Stimulated activated CD8-positive, alpha-beta memory T cell treated with anti-CD3 and anti-CD28 coated beads, Interleukin-15, amount 100 ng/mL, for 24 hours (primary cell): Measurements from ENCODE around the gene CCDC154.
"Not testable (repeated sequence)": the region's sequence is repeated elsewhere in the genome, so short reads cannot be mapped to it uniquely, and the experiment has no call there.

Source experiments
- DNase-seq: peaks from one replicate; pipeline ENCODE4 v3.0.0-alpha.2; 2020; ENCODE audit warnings: low read depth

Gene CCDC154

GRCh38 chr16:1453316-1453715 is 9.0 kb upstream of the CCDC154 start:
- DNase-seq: no peak

- no peak for DNase-seq
These were observed 8.2 kb upstream of the CCDC154 start for GRCh38 chr16:1452530-1452929.

- no peak for DNase-seq
These were observed 7.5 kb upstream of the CCDC154 start for GRCh38 chr16:1451702-1452392.

DNA sequence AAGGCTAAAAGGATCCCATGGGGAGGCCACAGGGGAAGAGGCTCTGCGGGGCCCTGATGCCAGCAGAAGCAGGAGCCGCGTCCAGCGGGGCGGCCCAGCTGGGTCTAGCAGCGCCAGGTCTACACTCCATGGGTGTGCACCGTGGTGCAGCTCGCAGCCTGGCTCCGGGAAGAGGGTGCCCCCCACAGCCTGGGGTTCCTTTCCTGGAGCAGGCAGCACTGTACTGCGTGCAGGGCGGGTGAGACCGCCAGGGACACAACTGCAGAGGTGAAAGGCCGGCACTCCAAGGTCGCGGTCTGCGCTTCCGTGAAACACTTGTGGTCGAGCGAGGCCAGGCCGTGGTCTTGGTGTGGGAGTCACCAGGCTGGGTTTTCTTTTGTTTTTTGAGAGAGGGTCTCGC is 6.5 kb upstream of the CCDC154 start:
- no peak for DNase-seq

DNA sequence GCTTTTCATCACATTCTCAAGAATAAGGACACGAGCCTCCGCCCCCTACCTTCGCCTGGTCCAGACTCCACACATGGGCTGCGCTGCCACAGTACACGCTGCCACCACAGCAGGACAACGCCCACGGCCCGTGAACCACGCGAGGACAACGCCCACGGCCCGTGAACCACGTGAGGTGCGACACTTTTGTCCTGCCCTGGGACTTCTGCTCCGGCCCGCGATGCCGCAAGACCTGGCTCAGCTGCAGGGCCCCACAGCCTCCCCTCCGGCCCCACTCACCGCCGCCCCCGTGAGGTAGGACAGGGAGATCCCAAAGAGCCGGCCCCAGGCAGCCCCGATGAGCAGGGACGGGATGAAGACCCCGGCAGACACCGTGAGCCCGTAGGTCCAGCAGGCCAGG is 5.9 kb upstream of the CCDC154 start:
- DNase-seq: no peak

- DNase-seq: no peak
These were observed 4.9 kb upstream of the CCDC154 start for GRCh38 chr16:1449201-1449788.

- DNase-seq: no peak
These were observed 4.3 kb upstream of the CCDC154 start for GRCh38 chr16:1448536-1449116.

DNA sequence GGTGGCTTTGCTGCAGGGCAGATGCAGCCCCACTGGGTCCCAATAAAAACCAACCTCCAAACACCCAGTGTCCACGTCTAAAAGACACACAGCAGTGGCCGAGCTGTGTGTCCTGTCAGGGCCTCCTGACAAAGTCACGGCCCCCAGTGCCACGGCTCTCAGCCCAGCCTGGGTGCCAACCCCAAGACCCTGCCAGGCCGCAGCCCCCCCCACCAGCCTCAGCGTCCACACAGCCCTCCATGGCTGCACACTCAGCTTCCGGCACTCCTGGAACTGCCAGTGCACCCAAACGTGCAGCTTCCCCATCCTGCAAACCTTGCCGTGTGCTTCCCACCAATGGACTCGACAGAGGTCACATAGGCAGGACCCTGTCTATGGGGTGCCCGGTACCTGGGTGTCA is 3.6 kb upstream of the CCDC154 start:
- no peak for DNase-seq

DNA sequence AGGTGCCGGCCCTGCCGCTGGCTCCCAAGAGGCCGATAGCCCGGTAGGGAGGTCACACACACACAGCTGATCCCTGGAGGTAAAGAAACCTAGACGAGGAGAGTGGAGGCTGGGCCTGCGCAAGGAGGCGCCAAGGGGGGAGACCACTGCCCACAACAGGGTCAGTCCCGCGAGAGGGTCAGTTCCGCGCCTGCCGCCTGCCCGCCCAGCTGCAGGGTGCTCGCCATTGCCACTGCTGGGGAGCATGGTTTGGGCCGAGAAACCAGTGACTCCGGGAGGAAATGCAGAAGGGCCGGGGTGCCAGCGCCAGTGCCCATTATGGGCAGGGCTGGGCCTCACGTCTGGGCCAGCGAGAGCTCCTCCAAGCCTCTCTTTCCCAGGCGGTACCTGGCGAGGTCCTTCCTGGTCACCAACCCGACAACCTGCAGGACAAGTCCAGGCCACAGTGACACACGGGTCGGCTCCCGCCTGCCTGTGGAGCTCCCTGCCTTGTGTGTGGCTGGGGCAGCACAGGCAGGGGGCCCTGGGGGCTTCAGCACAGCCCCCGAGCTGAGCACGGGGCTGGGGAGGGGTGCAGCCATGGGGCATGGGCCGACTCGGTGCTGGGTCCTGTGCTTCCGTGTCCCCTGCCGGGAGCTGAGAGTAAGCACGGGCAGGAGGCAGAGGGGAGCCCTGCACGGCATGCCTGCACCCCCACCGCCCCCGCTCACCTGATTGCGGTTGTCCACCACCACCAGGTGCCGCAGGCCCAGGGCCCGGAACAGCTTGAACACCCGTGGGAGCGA is 2.1 kb upstream of the CCDC154 start:
- DNase-seq: no peak

- DNase-seq: no peak
These were observed 1.3 kb upstream of the CCDC154 start for GRCh38 chr16:1445518-1446203.

DNA sequence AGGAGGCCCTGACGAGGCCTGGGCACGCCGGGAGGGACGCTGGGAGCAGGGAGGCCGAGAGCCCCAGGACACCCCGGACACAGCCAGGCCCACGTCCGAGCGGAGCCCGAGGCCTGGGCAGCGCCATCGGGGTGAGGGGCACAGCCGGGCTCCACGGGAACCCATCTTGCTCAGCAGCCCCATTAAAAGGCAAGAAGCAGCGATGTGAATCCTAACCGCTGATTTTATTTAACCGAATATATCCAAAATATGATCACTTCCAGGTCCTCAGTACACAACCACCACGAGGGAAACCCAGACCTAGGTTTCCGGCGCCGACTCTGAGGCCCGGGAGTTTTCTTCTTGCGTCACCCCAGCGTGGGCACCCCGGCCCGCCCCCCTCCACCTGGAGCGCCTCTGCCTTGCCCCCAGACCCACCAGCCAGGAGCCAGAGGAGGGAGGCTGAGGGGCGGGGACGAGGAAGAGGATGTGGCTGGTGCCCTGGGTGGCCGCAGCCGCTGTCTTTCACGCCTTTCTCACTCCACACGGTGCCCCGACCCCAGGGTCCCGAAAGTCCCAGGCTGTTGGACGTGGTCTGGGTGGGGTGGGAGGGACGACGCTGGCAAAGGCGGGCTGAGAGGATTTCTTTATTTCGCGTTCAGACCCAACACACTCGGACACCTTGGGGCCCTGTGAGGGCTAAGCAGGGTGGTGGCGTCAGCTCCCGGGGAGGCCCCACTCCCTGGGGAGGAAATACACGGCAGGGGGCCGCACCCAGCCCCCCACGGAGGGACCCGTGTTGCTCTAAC is 568 bp upstream of the CCDC154 start:
- DNase-seq: no peak

DNA sequence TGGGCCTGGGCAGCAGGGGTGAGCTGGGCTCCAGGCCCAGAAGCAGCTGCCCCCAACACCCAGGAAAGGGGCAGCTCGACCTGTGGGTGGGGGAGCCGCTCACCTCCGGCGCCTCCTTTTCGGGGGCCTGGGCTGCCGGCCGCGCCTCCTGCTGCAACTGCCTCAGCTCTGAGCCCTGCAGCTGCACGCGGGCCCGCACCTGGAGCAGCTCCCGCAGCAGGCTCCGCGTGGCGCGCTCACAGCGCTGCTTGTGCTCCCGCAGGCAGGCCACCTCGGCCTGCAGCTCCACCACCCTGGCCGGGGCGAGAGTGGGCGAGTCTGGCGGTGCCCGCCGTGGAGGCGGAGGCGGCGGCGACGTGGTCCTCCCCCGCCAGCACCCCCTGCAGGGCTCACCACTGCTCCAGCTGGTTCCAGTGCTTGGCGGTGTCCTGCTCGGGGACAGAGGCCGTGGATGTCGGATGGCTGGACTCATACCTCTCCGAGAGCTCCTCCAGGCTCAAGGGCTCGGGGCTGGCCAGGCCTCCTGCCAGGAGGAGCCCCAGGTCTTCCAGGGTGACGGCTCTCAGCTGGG is 868 bp downstream of the CCDC154 start:
- DNase-seq: no peak

- DNase-seq: no peak
These were observed 1.7 kb downstream of the CCDC154 start for GRCh38 chr16:1442697-1443096.

DNA sequence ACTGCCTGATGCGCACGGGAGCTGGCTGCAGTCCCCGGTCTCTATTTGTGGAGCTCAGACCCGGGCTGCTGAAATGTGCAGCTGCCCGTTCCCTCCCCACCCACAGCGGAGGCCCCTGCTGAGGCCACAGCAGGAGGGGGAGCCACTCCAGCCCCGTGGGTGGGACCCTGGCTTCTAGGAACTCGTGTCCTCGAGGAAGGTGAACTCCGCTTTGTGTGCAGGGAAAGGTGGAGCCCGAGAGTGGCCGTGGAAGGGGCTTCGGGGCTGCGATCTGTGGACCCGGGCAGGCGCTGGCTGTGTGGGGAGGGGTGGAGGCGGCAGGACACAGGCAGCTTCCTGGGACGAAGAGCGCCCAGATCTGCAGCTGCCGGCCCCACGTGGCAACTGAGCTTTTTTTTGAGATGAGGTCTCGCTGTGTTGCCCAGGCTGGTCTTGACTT is 2.9 kb downstream of the CCDC154 start:
- no peak for DNase-seq

DNA sequence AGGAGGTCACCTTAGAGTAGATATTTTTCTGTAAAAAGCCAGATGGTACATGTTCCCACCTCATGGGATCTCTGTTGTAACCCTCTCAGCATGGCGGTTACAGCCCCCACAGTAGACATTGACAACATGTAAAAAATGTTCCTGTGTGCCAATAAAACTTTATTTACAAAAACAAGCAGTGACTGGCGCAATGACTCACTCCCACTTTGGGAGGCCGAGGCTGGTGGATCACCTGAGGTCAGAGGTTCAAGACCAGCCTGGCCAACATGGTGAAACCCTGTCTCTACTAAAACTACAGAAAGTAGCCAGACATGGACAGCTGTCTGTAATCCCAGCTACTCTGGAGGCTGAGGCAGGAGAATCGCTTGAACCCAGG is 4.7 kb downstream of the CCDC154 start:
- DNase-seq: not testable (repeated sequence)

GRCh38 chr16:1439058-1439698 is 5.2 kb downstream of the CCDC154 start:
- no peak for DNase-seq

DNA sequence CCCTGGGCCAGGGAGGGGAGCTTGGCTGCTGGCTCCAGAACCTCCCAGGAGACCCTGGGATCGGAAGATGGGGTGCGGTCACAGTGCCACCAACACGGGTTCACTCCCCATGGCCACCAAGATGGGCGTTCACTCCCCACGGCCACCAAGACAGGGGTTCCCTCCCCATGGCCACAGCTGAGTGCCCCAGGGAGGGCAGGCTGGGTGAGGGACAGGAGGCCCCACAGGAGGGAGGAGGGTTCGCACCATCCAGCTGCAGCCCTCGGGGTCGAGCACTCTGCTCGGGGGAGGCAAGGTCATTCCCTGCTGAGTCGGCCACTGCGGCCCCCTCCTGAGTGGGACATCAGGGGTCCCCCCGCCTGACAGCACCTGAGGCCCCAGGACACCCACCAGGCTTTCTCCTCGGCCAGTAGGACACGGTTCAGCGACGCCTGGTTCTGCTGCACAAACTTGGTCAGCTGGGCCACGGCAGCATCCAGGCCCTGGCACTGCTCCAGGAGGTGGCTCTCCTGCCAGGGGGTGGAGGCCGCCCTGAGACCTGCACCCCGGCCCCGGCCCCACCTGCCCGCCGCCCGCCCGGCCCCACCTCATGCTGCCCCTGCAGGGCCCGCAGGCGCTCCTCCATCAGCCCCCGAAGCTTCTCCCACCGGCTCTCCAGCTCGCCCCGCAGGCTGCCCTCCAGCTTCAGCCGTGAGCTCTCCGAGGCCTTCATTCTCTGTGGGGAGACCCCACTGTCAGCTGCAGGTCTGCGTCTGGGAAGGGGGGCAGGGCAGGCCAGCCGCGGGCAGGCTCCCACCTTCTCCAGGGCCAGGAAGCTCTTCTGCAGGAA is 5.9 kb downstream of the CCDC154 start:
- no peak for DNase-seq

- no peak for DNase-seq
These were observed 6.8 kb downstream of the CCDC154 start for GRCh38 chr16:1437606-1438005.

DNA sequence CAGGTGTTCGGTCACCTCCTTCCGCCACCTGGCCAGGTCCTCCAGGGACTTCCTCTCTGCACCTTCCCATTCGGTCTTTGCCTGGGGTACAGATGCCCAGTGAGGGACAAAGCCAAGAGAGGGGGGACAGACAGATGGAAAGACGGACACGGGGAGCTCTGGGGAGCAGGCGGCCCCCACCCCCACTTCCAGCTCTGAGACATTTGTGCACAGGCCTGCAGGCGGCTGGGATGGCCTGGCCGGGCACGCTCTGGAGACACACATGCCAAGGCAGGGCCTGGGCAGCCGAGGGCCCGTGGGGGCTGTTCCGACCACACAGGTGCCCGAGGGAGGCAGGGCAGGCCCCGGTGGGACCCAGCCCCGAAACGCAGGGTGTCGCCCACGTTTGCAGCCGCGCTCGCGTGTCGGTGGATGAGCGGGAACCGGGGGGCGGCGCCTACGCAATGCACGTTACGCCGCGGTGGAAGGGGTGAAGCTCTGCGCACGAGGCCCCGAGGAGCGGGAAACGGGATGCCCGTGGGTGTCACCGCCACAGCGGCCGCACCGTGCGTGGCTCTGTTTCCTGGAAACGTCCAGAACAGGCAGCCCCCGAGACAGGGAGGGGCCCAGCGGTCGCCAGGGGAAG is 7.5 kb downstream of the CCDC154 start:
- no peak for DNase-seq
